Right lobe of liver (tissue), 4 donors: Measurements from ENCODE around the gene NDUFS6.

Experiments
- CTCF ChIP-seq, 4 donors: fragments of 200-600 bp in 3 of 4; fragments of 450-650 bp in 1 of 4; IDR thresholded peaks; one replicate each; pipeline versions ENCODE4 v1.5.1 to v1.8.0; 2016 to 2022; ENCODE audit warnings: antibody characterized with exemption in 4 of 4, mild to moderate bottlenecking in 2 of 4
- POLR2A ChIP-seq: fragments of 450-650 bp; IDR thresholded peaks from one replicate; pipeline ENCODE4 v1.6.1; 2017; ENCODE audit warnings: antibody characterized with exemption, mild to moderate bottlenecking
- donor health status: DM: no; HTN: no; CAD: no.
- donor health status: DM: no; HTN: no; CAD: no.
- donor health status: DM: no; HTN: yes; CAD: no.

- TF ChIP-seq CTCF (IDR thresholded peaks at IDR 0.05) (no peak), POLR2A (no peak)
Observed at GRCh38 chr5:1826235-1826980, 25.2 kb downstream of the NDUFS6 start.
